ENCODE results near the gene OSMR.

The OSMR gene

GRCh38 chr5:38870595-38870994, 24.8 kb downstream of the OSMR start:
- no peak for DNase-seq (ENCODE audit: low read depth in 2 of 2)
- TF ChIP-seq CTCF (IDR thresholded peaks at IDR 0.05; ENCODE audit: low read depth, low read length): no peak
- H3K4me3 ChIP-seq (replicated peaks in 1 of 2; ENCODE audit: low read depth in 2 of 2, low read length in 2 of 2): no peak overlapping the region

- H3K4me3 ChIP-seq (replicated peaks in 1 of 2; ENCODE audit: low read depth in 2 of 2, low read length in 2 of 2): no peak overlapping the region
- no peak for TF ChIP-seq CTCF (IDR thresholded peaks at IDR 0.05; ENCODE audit: low read depth, low read length)
- peak in 1 of 2 donors; percentile 15 for DNase-seq (ENCODE audit: low read depth in 2 of 2)
Measured at GRCh38 chr5:38871058-38871605, 25.3 kb downstream of the OSMR start.

GRCh38 chr5:38871790-38872551, 26.2 kb downstream of the OSMR start:
- peak; percentile 95 to 100 for DNase-seq (ENCODE audit: low read depth in 2 of 2)
- H3K4me3 ChIP-seq (replicated peaks in 1 of 2; ENCODE audit: low read depth in 2 of 2, low read length in 2 of 2): no peak overlapping the region
- no peak for TF ChIP-seq CTCF (IDR thresholded peaks at IDR 0.05; ENCODE audit: low read depth, low read length)

GRCh38 chr5:38872826-38873225, 27.0 kb downstream of the OSMR start:
- TF ChIP-seq CTCF (IDR thresholded peaks at IDR 0.05; ENCODE audit: low read depth, low read length): no peak
- no peak overlapping the region for H3K4me3 ChIP-seq (replicated peaks in 1 of 2; ENCODE audit: low read depth in 2 of 2, low read length in 2 of 2)
- peak in 1 of 2 donors; percentile 41 for DNase-seq (ENCODE audit: low read depth in 2 of 2)

- no peak for DNase-seq (ENCODE audit: low read depth in 2 of 2)
- no peak for TF ChIP-seq CTCF (IDR thresholded peaks at IDR 0.05; ENCODE audit: low read depth, low read length)
- no peak overlapping the region for H3K4me3 ChIP-seq (replicated peaks in 1 of 2; ENCODE audit: low read depth in 2 of 2, low read length in 2 of 2)
Measured at GRCh38 chr5:38874948-38875456, 29.2 kb downstream of the OSMR start.

- TF ChIP-seq CTCF (IDR thresholded peaks at IDR 0.05; ENCODE audit: low read depth, low read length): no peak
- no peak overlapping the region for H3K4me3 ChIP-seq (replicated peaks in 1 of 2; ENCODE audit: low read depth in 2 of 2, low read length in 2 of 2)
- peak in 1 of 2 donors; percentile 31 for DNase-seq (ENCODE audit: low read depth in 2 of 2)
Measured at GRCh38 chr5:38878391-38879077, 32.7 kb downstream of the OSMR start.

Measured in cardiac fibroblast (primary cell).